GM21360 (cell line): Measurements from ENCODE around the gene LHFPL6.

Experiments
- ATAC-seq: cut with Tn5 transposase; IDR thresholded peaks from one replicate; pipeline ENCODE4 v1.9.1; 2021; ENCODE audit warnings: mild to moderate bottlenecking, moderate library complexity; ENCODE audit not compliant: unreplicated experiment

Gene LHFPL6

DNA sequence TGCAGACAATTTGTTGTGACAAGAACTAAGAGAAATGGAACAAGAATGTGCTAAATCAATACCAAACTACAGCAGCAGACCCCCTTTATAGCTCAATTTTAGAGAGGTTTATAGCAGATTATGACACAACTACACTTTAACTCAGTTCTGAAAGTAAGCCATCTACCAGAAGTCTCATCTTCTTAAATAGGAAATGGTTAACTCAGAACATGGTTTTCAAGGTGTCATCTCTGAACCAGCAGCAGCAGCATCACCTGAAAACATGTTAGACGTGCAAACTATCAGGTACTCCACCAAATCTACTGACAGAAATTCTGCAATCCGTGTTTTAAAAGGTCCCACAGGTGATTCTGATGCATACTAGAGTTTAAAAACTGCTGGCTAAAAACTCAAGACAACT lies 6.8 kb downstream of the LHFPL6 start:
- no peak for ATAC-seq

DNA sequence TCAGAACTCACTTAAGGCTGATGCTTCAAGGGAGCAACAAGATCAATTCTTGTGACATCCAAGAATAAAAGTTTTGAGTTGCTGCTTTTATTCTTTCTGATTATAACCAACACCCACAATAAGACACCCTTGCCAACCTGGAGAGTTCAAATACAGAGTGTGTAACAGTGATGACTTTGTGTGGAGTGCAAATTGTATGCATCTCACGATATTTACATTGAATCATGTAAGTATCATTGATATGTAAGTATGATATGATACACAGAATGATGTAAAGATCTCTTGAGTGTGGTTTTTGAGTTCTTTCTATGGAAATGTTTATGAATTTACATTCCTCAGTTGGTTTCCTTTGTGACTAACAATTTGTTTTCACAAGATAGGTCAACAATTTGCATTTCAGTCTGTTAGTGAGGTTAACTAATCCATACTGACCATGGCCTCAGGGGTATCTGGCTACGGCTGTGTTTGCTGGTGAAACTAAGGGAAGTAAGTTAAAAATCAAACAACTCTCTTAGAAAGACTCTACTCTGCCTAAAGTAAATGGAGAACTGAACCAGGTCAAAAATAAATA lies 12.4 kb downstream of the LHFPL6 start:
- ATAC-seq, result no peak

DNA sequence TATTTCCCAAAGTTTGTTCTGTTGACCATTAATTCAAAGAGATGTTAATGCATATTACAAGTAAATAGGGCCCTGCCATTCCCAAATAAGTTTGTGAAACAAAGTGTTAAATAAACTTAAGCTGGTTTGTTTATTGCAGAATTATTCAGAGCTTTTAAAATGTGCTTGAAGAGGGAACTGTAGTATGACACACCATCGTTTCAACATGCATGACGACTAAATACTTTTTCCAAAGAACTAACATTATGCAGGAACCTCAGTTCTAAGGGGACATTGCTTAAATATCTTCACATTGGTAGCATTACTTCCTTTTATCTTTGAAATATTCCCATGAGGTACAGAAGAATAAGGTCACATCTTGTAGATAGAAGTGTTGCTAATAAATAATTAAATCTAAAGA lies 14.6 kb downstream of the LHFPL6 start:
- ATAC-seq, result no peak

DNA sequence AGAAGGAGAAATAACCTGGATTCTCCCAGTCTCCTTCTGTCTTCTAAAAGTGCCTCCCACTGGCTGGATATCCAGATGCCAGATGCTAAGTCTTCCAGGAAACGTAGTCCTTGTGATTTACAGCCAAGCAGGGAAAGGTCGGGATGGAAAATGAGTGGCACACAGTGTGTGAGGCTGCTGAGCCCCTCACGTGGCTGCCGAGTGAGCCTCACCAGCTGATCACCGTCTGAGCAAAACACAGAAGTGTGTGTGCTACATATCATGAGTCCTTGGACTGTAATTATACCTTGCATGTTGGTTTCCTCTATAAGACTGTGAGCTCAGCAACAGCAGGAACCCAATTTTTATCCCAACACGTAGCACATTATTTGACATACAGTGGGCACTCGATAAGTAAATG lies 15.1 kb downstream of the LHFPL6 start:
- no peak for ATAC-seq

DNA sequence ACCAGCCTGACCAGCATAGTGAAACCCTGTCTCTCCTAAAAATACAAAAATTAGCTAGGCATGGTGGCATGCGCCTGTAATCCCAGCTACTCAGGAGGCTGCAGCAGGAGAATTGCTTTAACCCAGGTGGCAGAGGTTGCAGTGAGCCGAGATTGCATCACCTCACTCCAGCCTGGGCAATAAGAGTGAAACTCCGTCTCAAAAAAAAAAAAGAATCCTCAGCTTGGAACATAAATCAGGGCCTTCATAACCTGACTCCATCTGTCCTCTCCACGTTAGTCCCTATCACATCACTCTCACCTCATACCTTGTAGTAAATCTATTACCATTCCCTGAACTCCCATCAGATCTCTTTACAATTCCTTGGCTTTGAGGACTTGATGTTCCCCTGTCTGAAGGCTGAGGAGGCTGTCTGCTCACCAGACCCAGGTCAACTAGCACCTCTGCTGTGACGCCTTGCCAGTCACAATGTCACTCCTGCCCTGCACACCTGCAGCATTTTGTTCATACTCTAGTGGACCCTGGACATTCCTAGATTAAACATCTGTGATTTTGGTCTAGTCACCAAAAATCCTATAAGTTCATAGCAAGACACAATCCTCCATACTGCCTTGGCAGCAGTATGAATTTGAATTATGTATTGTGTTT lies 15.9 kb downstream of the LHFPL6 start:
- no peak for ATAC-seq

DNA sequence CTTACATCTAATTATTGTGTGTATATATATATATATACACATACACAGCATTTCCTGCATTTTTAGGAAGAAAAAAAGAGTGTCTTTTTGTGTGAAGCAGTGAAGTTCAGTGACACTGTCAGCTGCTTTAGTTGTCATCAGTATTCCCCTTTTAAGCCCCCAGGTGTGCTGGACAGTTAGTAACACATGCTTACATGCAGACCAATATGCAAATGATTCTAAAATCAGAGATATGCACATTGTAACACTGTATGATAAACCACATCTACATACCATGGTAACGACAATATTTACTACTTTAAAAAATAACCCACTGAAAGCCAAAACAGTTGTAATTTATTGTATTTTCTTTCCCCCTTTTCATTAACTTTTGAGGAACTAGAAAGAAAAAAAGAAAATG lies 16.8 kb downstream of the LHFPL6 start:
- ATAC-seq, result no peak

DNA sequence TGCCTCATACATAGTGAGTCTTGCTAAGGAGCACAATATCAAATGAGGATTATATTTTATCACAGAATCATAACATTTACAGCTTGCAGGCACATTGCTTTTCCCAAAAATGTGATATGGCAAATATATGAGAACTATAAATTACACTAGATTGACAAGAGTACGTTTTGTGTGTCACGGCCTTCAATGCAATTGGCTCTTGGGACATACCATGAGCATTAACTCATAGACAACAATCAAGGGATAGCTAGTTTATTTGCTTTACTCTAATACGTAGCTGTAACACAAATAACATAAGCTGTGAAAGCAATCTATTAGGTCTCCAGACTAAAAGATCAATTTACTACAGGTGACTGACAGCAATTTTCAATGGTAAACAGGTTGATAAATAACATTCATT lies 17.8 kb downstream of the LHFPL6 start:
- ATAC-seq, result no peak

DNA sequence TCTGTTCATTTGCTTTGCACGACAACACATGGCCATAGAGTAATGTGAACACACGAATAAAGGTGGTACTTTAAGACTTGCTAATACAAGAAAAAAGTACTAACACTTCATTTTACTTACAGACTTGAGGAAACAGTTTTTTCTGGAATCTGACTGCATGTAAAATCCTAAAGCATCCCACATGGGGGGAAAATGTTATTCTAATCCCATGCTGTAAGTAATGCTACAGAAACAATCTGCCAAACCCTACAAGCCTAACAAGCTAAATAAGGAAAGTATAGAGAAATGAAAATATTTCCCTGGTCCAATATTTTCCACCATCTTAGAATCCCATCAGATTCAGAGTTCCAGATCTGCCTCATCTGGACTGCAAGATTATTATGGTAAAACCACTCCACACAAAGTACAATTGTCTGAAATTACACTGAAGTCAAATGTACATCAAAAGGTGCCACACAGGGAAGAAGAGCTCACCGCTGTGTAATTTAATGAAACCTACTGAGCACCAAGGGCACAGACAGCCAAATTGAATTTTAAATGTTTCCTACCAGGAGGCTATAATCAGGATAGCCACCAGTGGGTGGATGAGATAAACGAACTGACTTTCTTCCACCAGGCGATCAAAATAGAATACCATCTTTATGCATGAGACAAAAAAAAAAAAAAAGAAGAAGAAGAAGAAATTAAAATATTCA lies 22.0 kb downstream of the LHFPL6 start:
- ATAC-seq, result no peak

DNA sequence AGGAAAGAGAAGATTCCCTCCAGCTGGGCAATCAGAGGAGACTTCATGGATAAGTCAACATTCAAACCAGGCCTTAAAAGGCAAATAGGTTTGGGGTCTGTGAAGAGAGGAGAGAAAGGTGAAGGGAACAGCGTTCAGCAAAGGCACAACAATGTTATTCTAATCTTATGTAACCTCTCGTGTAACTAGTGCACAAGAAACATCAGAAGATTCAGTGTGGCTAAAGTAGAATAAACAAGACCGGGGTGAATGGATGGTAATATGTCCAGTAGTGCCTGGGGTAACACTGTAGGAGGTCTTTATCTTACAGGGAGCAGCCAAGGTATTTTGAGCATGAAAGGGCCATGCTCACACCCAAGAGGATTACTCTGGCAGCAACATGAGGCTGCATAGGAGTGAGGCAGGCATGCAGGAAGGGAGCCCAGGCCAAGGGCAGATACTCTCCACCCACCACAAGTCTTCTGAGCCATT lies 24.1 kb downstream of the LHFPL6 start:
- no peak for ATAC-seq

DNA sequence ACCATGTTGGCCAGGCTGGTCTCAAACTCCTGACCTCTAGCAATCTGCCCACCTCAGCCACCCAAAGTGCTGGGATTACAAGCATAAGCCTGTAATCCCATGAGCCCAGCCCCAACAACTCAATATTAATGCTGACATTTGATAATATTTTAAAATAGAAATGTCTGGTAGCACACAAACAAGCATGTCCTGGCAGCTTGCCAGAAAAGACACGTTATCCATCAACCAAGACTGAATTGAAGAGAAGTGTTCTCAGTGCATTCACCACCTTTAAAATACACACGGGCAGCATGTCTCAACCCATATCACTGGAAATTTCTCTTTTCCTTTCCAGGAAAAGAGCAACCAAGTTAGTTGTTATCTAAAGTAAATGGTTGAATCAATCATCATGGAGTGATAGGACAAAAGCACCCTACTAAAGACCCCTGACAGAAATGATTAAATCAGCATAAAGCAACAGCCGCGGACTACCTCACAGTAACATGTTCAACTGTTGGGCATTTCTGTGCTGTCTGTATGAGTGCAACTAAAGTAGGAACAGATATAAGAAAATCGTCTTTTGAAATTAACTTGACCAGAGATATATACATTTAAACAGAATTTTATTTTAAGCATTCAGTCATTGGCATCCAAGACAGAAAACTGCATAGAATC lies 25.0 kb downstream of the LHFPL6 start:
- ATAC-seq, result no peak

DNA sequence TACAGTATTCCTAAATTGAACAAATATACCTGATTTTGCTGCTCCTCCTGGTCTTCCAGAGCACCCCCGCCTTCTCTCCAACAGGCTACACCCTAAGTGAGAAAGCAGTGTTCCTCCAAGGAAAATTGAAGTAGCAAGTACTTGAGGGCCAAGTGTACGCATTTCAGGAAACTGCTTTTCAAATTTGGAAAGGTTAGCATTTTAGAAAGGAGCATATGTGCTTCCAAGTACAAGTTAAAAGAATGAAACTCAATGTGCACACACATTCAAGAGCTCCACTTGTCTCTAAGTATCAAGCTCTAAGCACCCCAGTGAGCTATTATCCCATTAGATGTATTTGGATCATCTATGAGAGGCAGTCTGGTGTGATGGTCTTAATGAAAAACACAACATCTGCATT lies 25.8 kb downstream of the LHFPL6 start:
- no peak for ATAC-seq

DNA sequence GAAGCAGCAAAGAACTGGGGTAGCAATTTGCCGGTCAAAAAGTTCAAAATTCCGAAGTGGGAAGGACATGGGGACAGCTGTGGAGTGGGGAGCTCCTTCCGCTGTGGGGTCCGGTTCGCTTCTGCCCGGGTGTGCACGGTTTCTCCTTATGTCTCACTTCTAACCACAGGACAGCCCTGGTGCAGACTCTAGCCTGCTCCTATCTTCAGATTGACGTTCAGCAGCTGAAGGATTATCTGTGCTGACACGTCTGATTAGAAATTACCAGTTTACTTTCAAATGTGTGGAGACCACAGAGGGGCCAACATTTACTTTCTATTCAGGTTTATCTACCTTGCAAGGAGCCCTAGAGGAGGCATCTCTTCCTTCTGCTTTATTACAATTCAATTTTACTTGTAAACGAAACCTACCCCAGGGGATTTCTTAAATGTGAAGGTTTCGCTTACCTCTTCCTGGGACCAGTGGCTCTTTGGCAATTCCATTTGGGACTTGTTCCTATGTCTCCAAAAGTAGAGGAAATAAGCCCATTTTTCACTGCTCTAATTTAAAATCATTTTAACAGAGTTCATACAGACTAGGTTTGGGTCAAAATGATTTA lies 27.3 kb downstream of the LHFPL6 start:
- no peak for ATAC-seq

DNA sequence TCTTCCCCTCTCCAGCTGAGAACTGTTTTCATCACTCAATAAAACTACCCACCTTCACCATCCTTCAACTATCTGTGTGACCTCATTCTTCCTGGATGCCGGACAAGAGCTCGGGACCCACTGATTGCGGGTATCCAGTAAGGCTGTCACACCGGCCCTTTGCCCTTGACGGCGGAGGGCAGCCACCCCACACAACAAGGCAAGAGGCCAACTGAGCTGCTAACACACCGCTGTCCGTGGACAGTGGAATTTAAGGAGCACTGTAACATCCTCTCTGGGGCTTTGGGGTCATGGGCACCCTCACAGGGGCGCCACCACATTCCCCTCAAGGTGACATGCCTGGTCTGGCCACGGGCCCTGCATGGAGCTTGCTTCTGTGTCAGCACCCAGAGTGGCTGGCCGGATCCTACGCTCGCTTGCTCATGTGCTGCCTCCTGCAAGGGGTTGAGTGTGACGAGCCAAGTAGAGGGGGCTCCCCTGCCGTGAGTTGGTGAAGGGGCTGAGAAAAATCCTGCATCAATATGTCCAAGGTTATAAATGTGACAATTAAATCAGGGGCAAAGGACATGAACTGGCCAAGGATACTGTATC lies 31.4 kb downstream of the LHFPL6 start:
- ATAC-seq, result no peak

DNA sequence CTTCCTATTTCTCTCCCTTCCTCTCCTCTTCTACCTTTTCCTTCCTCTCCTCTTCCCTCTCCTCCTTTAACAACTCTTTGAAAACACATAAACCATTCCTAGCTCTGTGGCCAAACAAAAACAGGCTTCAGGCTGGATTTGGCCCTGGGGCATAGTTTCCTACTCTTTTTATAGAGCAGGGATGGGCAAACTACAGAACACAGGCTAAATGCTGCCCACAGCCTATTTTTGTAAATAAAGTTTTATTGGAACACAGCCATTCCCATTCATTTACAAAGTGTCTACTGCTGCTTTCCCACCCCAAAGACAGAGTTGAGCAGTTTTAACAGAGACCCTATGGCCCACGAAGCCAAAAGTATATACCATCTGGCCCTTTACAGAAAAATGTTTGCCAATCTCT lies 35.4 kb downstream of the LHFPL6 start:
- no peak for ATAC-seq

DNA sequence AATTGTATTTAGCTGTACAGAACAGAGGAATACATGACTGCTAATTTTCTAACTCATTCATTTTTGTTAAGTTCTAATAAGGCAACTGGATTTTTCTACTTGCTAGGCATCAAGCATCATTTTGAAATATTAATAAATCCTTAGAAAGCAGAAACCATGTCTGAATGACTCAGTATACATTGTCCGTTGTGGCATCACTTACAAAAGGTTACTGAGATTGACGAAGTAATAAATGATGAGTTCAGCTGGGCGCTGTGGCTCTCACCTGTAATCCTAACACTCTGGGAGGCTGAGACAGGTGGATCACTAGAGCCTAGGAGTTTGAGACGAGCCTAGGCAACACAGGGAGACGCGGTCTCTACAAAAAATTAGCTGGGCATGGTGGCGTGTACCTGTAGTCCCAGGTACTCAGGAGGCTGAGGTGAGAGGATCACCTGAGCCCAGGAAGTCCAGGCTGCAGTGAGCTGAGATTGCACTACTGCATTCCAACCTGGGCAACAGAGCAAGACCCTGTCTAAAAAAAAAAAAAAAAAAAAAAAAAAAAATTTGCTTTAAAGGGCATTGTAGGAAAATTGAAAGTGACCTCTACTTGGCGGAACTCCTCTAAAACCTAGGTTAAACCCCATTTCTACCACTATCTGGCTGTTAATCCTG lies 36.6 kb downstream of the LHFPL6 start:
- ATAC-seq, result no peak

DNA sequence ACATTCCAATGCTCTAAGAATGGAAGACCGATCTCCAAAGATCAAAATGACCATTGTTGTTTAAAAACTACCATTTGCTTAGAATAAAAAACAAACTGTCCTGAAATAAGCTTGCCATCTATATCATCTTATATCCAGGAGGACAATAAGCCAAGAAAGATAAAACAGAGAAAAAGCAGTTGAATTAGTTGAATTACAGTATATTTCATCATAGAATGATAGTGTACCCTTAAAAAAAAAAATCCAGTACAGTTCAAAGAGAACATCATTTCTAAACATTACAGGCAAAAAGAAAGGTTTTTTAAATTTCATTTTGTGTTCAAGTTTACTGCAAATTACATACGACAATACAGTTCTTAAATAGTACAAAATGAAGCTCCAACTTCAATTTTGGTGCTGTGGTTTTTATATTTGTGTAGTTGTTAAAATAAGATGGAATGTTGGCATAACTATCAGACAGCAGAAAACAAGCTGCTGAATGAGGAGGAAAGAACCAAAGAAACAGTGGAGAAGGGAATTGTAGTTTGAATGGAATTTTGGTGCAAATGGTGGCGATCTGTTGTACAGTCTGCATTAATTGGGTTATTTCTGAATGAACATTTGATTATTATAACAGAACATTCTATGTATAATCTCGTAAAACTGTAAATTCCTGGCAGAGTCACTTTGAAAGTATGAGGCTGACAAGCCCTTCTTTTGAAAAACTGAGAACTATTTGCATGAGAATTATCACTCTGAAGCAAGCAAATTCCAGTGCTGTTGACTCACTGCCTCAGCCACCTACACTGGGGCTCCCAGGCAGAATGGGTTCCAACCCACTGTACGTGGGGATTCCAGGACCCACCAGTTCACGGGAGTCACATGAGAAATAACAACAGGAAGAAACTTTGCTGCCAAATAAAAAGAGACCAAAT lies 37.7 kb downstream of the LHFPL6 start:
- ATAC-seq, result no peak

DNA sequence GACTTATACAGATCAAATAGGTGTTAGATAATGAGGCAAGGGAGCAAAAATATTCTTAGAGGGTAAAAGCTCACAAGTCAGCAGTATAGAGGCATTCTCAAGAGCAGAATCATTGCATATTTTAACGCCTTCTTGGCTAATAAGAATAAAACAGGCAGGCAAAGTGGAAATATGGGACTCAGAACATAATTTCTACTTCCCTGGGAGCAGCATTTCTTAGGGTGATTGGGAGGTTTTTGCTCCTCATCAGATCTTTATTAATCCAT lies 39.6 kb downstream of the LHFPL6 start:
- ATAC-seq, result no peak

DNA sequence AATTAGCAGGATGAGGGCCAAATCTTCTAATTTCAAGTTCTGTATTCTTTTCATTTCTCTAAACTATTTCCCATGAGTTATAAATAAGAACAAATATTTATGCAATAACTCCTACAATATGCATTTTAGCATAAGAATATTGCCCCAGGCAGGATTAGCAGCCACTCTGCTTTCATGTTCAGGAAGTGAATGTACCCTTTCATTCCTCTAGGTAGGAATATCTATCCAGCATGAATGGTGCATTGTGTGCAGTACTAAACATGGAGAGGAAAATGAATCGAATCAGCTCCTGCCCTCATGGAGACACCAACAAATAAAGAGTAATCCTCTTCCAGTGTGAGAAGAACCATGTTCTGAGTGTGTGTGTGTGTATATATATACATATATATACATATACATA lies 41.0 kb downstream of the LHFPL6 start:
- no peak for ATAC-seq

DNA sequence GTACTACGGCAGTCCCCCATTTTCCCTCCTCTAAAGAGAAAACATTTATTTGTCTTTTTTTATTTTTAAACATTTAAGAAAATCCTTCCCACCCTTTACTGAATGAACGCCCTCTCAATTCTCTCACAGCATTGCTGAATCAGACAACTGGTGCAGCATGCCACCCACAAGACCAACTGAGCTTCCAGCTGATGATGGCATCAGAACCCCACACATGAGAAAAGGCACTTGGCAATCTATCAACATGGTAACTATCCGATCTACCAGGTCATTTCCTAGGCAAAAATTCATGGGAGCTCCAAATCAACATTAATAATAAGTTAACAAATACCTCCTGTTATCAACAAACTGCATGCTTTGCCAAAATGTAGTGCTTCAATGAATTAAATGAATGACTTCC lies 43.1 kb downstream of the LHFPL6 start:
- no peak for ATAC-seq
